Mesenchymal stem cell (in vitro differentiated cells and primary cell): ENCODE data around the gene ZNF441.

Experiments used
- DNase-seq: peaks from one replicate; pipeline ENCODE4 v3.0.0-alpha.2; 2013
- H2AFZ ChIP-seq: one replicate; pipeline ENCODE4 v1.6.1; 2013; ENCODE audit warnings: low read depth, mild to moderate bottlenecking, control low read depth, inconsistent platforms, low read length, moderate library complexity
- H2AK5ac ChIP-seq: 2 replicates; pipeline ENCODE4 v1.6.1; 2013; ENCODE audit warnings: low read length, moderate library complexity, mild to moderate bottlenecking, inconsistent platforms; ENCODE audit not compliant: severe bottlenecking
- H2BK120ac ChIP-seq: one replicate; pipeline ENCODE4 v1.6.1; 2013; ENCODE audit warnings: low read depth, mild to moderate bottlenecking, inconsistent platforms, low read length, moderate library complexity
- H2BK12ac ChIP-seq, 2 experiments: one replicate each; pipeline ENCODE4 v1.6.1; 2013; ENCODE audit warnings: inconsistent platforms in 2 of 2, low read length in 2 of 2, mild to moderate bottlenecking in 2 of 2, moderate library complexity in 2 of 2, control low read depth in 1 of 2
- H2BK15ac ChIP-seq: one replicate; pipeline ENCODE4 v1.6.1; 2013; ENCODE audit warnings: mild to moderate bottlenecking, low read depth, inconsistent platforms; ENCODE audit not compliant: poor library complexity, severe bottlenecking
- H2BK5ac ChIP-seq: 2 replicates; pipeline ENCODE4 v1.6.1; 2013; ENCODE audit warnings: low read depth, mild to moderate bottlenecking, low read length, control low read depth, inconsistent platforms; ENCODE audit not compliant: poor library complexity, severe bottlenecking
- H3K14ac ChIP-seq, 2 experiments: one replicate each; pipeline ENCODE4 v1.6.1; 2013; ENCODE audit warnings: inconsistent platforms in 2 of 2, low read length in 2 of 2, control low read depth in 1 of 2, mild to moderate bottlenecking in 1 of 2, moderate library complexity in 1 of 2
- H3K18ac ChIP-seq, 2 experiments: one replicate each; pipeline ENCODE4 v1.6.1; 2013; ENCODE audit warnings: inconsistent platforms in 2 of 2, low read length in 2 of 2, control low read depth in 1 of 2, low read depth in 1 of 2, mild to moderate bottlenecking in 1 of 2
- H3K23ac ChIP-seq, 2 experiments: one replicate each; pipeline ENCODE4 v1.6.1; 2013; ENCODE audit warnings: inconsistent platforms in 2 of 2, low read length in 2 of 2, mild to moderate bottlenecking in 2 of 2, moderate library complexity in 2 of 2, control low read depth in 1 of 2
- H3K27ac ChIP-seq: 2 replicates; pipeline ENCODE4 v1.5.1; 2013; ENCODE audit warnings: mild to moderate bottlenecking, moderate library complexity, low read length, control low read depth, inconsistent platforms; ENCODE audit not compliant: poor library complexity, severe bottlenecking
- H3K27me3 ChIP-seq, 2 experiments: 2 replicates each; pipeline versions ENCODE4 v1.6.1 to v1.7.0; 2013; ENCODE audit warnings: low read length in 2 of 2, mild to moderate bottlenecking in 2 of 2, moderate library complexity in 2 of 2, control low read depth in 1 of 2, inconsistent platforms in 1 of 2; ENCODE audit not compliant: control insufficient read depth in 1 of 2, insufficient read depth in 1 of 2
- H3K36me3 ChIP-seq, 2 experiments: 2 replicates each; pipeline versions ENCODE4 v1.6.1 to v1.7.0; 2013; ENCODE audit warnings: low read length in 2 of 2, control low read depth in 1 of 2, inconsistent platforms in 1 of 2, low read depth in 1 of 2, mild to moderate bottlenecking in 1 of 2; ENCODE audit not compliant: insufficient read depth in 2 of 2, control insufficient read depth in 1 of 2
- H3K4ac ChIP-seq, 2 experiments: one replicate each; pipeline ENCODE4 v1.6.1; 2013; ENCODE audit warnings: inconsistent platforms in 2 of 2, low read length in 2 of 2, mild to moderate bottlenecking in 2 of 2, moderate library complexity in 2 of 2, control low read depth in 1 of 2, low read depth in 1 of 2
- H3K4me1 ChIP-seq: 2 replicates; pipeline ENCODE4 v1.6.1; 2013; ENCODE audit warnings: low read depth, low read length, control low read depth; ENCODE audit not compliant: control insufficient read depth, insufficient read depth
- H3K4me2 ChIP-seq: 2 replicates; pipeline ENCODE4 v1.6.1; 2013; ENCODE audit warnings: low read length, mild to moderate bottlenecking, inconsistent platforms; ENCODE audit not compliant: poor library complexity, severe bottlenecking
- H3K4me3 ChIP-seq, 2 experiments: 2 replicates each; pipeline versions ENCODE4 v1.5.1 to v1.7.0; 2013; ENCODE audit warnings: low read length in 2 of 2, mild to moderate bottlenecking in 2 of 2, control low read depth in 1 of 2, low read depth in 1 of 2; ENCODE audit not compliant: insufficient read depth in 1 of 2
- H3K79me1 ChIP-seq: replicated peaks from 2 replicates; pipeline ENCODE4 v1.6.1; 2013; ENCODE audit warnings: mild to moderate bottlenecking, control low read depth, low read length, inconsistent platforms; ENCODE audit not compliant: poor library complexity, severe bottlenecking
- H3K9ac ChIP-seq: 2 replicates; pipeline ENCODE4 v1.7.0; 2013; ENCODE audit warnings: mild to moderate bottlenecking, low read length, moderate library complexity
- H3K9me3 ChIP-seq: 2 replicates; pipeline ENCODE4 v1.7.0; 2013; ENCODE audit warnings: mild to moderate bottlenecking, low read length; ENCODE audit not compliant: control insufficient read depth
- H4K8ac ChIP-seq: one replicate; pipeline ENCODE4 v1.6.1; 2013; ENCODE audit warnings: inconsistent platforms, mild to moderate bottlenecking, low read length, moderate library complexity
- H4K91ac ChIP-seq: one replicate; pipeline ENCODE4 v1.6.1; 2013; ENCODE audit warnings: mild to moderate bottlenecking, low read length, inconsistent platforms
- WGBS: methylation state at CpG from one replicate; pipeline ENCODE4 v1.1.7; 2013; ENCODE audit warnings: mixed read lengths; 5-methylcytosine and 5-hydroxymethylcytosine counted together

Gene ZNF441

DNA sequence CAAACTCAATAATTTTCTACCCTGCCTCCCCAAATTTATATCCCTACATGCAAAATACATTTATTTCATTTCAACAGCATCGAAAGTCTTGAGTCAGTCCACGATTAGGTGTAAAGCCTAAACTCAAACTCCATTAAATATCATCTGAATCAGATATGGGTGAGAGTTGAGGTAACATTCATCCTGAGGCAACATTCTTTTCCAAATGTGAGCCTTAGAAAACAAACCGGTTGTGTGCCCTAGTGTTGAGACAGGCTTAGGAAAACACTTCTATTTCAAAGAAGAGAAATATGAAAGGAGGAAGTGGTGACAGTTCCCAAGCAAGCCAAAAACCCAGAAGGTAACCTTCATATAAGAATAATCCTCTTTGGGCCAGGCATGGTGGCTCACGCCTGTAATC lies 12.1 kb upstream of the ZNF441 start:
- Histone ChIP-seq H2BK12ac (no peak overlapping the region), H3K14ac (no peak overlapping the region), H3K4me2 (no peak overlapping the region), H3K18ac (no peak overlapping the region), H2AFZ (no peak overlapping the region), H3K9me3 (peaks cover 67% of the 10 kb centered on the region), H2AK5ac (no peak overlapping the region), H3K4me1 (no peaks in the 10 kb centered on the region), H4K91ac (no peak overlapping the region), H3K4ac (no peak overlapping the region), H3K23ac (no peak overlapping the region), H4K8ac (no peak overlapping the region), H3K79me1 (no peaks in the 10 kb centered on the region), H2BK120ac (no peak overlapping the region), H3K36me3 (no peaks in the 10 kb centered on the region), H3K9ac (no peak overlapping the region), H3K4me3 (no peak overlapping the region), H3K27me3 (no peaks in the 10 kb centered on the region), H2BK15ac (no peak overlapping the region), H2BK5ac (no peak overlapping the region), H3K27ac (no peak overlapping the region)
- WGBS, result 96% methylated on average over 2 of the region's 4 CpGs
- no peak for DNase-seq

DNA sequence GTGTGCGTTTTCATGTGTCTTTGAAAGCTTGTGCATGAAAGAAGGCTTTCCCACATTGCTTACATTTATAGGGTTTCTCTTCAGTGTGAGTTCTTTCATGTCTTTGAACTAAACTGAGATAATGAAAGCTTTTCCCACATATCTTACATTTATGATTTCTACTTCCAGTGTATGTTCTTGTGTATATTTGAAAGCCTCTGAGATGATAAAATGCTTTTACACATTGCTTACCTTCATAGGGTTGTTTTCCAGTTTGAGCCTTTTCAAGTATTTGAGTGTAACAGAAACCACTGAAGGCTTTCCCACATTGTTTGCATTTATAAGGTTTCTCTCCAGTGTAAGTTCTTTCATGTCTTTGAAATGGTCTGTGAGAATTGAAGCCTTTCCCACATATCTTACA lies 9.8 kb upstream of the ZNF441 start:
- no peak overlapping the region for H2BK12ac ChIP-seq
- H3K4ac ChIP-seq, result no peak overlapping the region
- H3K9ac ChIP-seq, result no peak overlapping the region
- H3K27me3 ChIP-seq, result no peaks in the 10 kb centered on the region
- peaks cover 57% of the 10 kb centered on the region for H3K9me3 ChIP-seq
- no peaks in the 10 kb centered on the region for H3K79me1 ChIP-seq
- H3K4me3 ChIP-seq, result no peak overlapping the region
- H2BK15ac ChIP-seq, result no peak overlapping the region
- WGBS, result 67% methylated on average over 1 of the region's 1 CpG
- H3K36me3 ChIP-seq, result no peaks in the 10 kb centered on the region
- H3K27ac ChIP-seq, result no peak overlapping the region
- no peak overlapping the region for H3K4me2 ChIP-seq
- no peak overlapping the region for H2AK5ac ChIP-seq
- DNase-seq, result no peak
- H2BK5ac ChIP-seq, result no peak overlapping the region
- H2BK120ac ChIP-seq, result no peak overlapping the region
- H3K18ac ChIP-seq, result no peak overlapping the region
- no peak overlapping the region for H2AFZ ChIP-seq
- H3K4me1 ChIP-seq, result no peaks in the 10 kb centered on the region
- no peak overlapping the region for H4K91ac ChIP-seq
- no peak overlapping the region for H3K14ac ChIP-seq
- H3K23ac ChIP-seq, result no peak overlapping the region
- H4K8ac ChIP-seq, result no peak overlapping the region

DNA sequence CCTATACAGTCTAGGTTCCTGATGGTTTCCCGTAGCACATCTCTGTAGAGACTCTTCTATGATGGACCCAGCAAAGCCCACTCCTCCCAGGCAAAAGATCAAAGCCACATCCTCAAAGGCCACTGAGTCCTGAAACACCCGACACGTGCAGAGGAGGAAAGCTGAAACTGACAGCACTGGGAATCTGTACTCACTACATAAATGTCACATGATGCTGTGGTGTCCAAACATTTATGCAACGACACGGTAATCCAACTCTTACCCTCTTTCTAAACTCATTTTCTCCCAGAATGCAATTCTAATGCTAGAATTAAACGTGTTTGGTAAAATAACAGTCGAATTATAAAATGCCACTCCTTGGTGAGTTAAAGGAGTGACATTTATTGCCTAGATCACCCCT lies 7.0 kb upstream of the ZNF441 start:
- H3K4me3 ChIP-seq, result no peak overlapping the region
- H3K79me1 ChIP-seq, result no peaks in the 10 kb centered on the region
- H4K91ac ChIP-seq, result no peak overlapping the region
- no peak for DNase-seq
- no peaks in the 10 kb centered on the region for H3K36me3 ChIP-seq
- no peaks in the 10 kb centered on the region for H3K27me3 ChIP-seq
- no peak overlapping the region for H2BK12ac ChIP-seq
- no peak overlapping the region for H2AFZ ChIP-seq
- no peak overlapping the region for H2BK15ac ChIP-seq
- H2AK5ac ChIP-seq, result no peak overlapping the region
- H2BK120ac ChIP-seq, result no peak overlapping the region
- no peak overlapping the region for H2BK5ac ChIP-seq
- no peak overlapping the region for H3K18ac ChIP-seq
- H3K4me1 ChIP-seq, result no peaks in the 10 kb centered on the region
- H3K4ac ChIP-seq, result no peak overlapping the region
- no peak overlapping the region for H3K27ac ChIP-seq
- peaks cover 49% of the 10 kb centered on the region for H3K9me3 ChIP-seq
- H4K8ac ChIP-seq, result no peak overlapping the region
- 85% methylated on average over 3 of the region's 7 CpGs for WGBS
- no peak overlapping the region for H3K14ac ChIP-seq
- H3K4me2 ChIP-seq, result no peak overlapping the region
- no peak overlapping the region for H3K23ac ChIP-seq
- no peak overlapping the region for H3K9ac ChIP-seq

DNA sequence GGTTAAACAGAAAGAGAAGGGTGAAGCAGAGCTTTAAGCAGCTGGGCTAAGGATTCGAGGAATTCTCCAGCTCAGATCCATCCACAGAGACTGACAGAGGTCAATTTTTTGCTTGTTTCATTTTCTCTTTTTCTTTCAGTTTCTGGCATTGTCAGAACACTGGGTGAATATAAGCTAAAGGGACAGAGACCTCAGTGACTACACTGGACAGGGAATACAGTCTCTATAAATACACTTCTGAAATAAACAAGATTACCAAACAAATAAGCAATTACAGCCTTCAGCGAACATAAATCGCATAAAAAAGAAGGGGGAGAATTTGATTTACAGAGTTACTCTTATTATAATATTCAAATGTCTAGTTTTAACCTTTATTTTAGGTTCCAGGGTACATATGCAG lies 3.7 kb upstream of the ZNF441 start:
- H2BK15ac ChIP-seq, result no peak overlapping the region
- no peak overlapping the region for H3K23ac ChIP-seq
- peaks cover 26% of the 10 kb centered on the region for H3K9me3 ChIP-seq
- H3K27me3 ChIP-seq, result no peaks in the 10 kb centered on the region
- no peak for DNase-seq
- no peak overlapping the region for H4K91ac ChIP-seq
- no peak overlapping the region for H3K27ac ChIP-seq
- no peaks in the 10 kb centered on the region for H3K36me3 ChIP-seq
- no peaks in the 10 kb centered on the region for H3K79me1 ChIP-seq
- no peak overlapping the region for H3K9ac ChIP-seq
- no peak overlapping the region for H2BK5ac ChIP-seq
- H2BK12ac ChIP-seq, result no peak overlapping the region
- no CpG with 5 or more reads among the region's 3 CpGs for WGBS
- H3K4me2 ChIP-seq, result no peak overlapping the region
- H3K4me3 ChIP-seq, result no peak overlapping the region
- no peak overlapping the region for H2BK120ac ChIP-seq
- no peak overlapping the region for H3K14ac ChIP-seq
- no peak overlapping the region for H3K4ac ChIP-seq
- H3K4me1 ChIP-seq, result peaks cover 7% of the 10 kb centered on the region
- no peak overlapping the region for H2AK5ac ChIP-seq
- H3K18ac ChIP-seq, result no peak overlapping the region
- H4K8ac ChIP-seq, result no peak overlapping the region
- no peak overlapping the region for H2AFZ ChIP-seq
